ENCODE data around the gene CCDC13. TPM values are rescaled to one million over a fixed set of nuclear protein-coding genes. Genes with fewer than 3 reads are reported as not detected.

CCDC13 gene
- total and polyA plus RNA-seq, 2 of the 13 experiments (the other 11 are each of a cell fraction or from before 2014, with no cell fraction given) = 0.22 to 0.51 TPM

DNA sequence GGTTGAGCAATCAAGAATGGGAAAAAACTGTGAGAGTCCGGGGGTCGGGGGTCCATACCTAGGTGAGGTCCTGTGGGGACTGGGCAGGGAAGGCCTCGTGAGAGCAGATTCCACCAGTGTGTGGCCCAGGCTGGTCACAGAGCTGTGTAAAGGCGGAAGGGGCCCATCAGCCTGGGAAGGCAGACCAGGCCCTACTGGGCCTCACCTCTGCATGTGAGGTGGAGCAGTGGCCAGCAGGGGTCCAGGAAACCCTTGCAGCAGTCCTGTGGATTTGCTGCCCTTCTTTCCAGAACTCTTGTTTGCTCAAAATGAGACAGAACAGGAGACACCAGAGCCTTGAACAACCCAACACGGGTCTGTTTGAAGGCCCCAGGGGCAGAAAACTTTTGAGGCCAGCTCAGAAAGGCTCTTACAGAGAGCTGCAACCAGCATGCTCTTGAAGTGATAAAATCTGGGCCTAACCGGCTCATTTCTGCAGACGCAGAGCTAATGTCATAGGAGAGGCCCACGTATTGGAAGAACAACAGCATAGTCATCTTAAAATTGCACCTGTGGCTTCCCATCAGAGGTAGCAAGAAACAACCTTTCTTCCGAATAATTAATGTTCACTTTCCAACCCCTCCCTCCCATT lies 40.1 kb downstream of the CCDC13 start (continued):
- TF ChIP-seq XBP1 (CRISPR knock-in tag; IDR thresholded peaks at IDR 0.05) = no peak
- TF ChIP-seq NR2F6 (IDR thresholded peaks at IDR 0.05) = no peak
- no peak for TF ChIP-seq NR2F6 (CRISPR knock-in tag; IDR thresholded peaks at IDR 0.05)
- TF ChIP-seq BORCS8-MEF2B (CRISPR knock-in tag; IDR thresholded peaks at IDR 0.05) = peak; percentile 61; the same call in 1 of the 2 replicates
- no peak for TF ChIP-seq ZFAT (CRISPR knock-in tag; conservative IDR thresholded peaks at IDR 0.05)
- TF ChIP-seq SOX6 (IDR thresholded peaks at IDR 0.05) = no peak
- no peak for TF ChIP-seq SOX6 (CRISPR knock-in tag; IDR thresholded peaks at IDR 0.05)
- TF ChIP-seq CREM (IDR thresholded peaks at IDR 0.05) = peak; percentile 10; the same call in 1 of the 2 replicates
- TF ChIP-seq CREM (CRISPR knock-in tag; IDR thresholded peaks at IDR 0.05) = no peak
- TF ChIP-seq, protein P1, sequence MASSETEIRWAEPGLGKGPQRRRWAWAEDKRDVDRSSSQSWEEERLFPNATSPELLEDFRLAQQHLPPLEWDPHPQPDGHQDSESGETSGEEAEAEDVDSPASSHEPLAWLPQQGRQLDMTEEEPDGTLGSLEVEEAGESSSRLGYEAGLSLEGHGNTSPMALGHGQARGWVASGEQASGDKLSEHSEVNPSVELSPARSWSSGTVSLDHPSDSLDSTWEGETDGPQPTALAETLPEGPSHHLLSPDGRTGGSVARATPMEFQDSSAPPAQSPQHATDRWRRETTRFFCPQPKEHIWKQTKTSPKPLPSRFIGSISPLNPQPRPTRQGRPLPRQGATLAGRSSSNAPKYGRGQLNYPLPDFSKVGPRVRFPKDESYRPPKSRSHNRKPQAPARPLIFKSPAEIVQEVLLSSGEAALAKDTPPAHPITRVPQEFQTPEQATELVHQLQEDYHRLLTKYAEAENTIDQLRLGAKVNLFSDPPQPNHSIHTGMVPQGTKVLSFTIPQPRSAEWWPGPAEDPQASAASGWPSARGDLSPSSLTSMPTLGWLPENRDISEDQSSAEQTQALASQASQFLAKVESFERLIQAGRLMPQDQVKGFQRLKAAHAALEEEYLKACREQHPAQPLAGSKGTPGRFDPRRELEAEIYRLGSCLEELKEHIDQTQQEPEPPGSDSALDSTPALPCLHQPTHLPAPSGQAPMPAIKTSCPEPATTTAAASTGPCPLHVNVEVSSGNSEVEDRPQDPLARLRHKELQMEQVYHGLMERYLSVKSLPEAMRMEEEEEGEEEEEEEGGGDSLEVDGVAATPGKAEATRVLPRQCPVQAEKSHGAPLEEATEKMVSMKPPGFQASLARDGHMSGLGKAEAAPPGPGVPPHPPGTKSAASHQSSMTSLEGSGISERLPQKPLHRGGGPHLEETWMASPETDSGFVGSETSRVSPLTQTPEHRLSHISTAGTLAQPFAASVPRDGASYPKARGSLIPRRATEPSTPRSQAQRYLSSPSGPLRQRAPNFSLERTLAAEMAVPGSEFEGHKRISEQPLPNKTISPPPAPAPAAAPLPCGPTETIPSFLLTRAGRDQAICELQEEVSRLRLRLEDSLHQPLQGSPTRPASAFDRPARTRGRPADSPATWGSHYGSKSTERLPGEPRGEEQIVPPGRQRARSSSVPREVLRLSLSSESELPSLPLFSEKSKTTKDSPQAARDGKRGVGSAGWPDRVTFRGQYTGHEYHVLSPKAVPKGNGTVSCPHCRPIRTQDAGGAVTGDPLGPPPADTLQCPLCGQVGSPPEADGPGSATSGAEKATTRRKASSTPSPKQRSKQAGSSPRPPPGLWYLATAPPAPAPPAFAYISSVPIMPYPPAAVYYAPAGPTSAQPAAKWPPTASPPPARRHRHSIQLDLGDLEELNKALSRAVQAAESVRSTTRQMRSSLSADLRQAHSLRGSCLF (CRISPR knock-in tag; IDR thresholded peaks at IDR 0.05; ENCODE audit: borderline replicate concordance) = no peak
- TF ChIP-seq CBX5 (CRISPR knock-in tag; IDR thresholded peaks at IDR 0.05; ENCODE audit: borderline replicate concordance) = 0 out of 2 replicates have a peak, but pooled peaks have one; percentile 27
- TF ChIP-seq ZNF468 (CRISPR knock-in tag; IDR thresholded peaks at IDR 0.05) = no peak
- TF ChIP-seq SP2 (CRISPR knock-in tag; IDR thresholded peaks at IDR 0.05) = no peak
- 0 out of 2 replicates have a peak, but pooled peaks have one; percentile 3 for TF ChIP-seq CHD4 (IDR thresholded peaks at IDR 0.05; ENCODE audit: borderline replicate concordance, low read length)
- no peak for TF ChIP-seq SKI (IDR thresholded peaks at IDR 0.05; ENCODE audit: partially characterized antibody)
- TF ChIP-seq ZNF430 (CRISPR knock-in tag; IDR thresholded peaks at IDR 0.05) = 0 out of 2 replicates have a peak, but pooled peaks have one; percentile 15
- peak; percentile 71; the same call in 1 of the 2 replicates for TF ChIP-seq SSRP1 (CRISPR knock-in tag; IDR thresholded peaks at IDR 0.05)
- TF ChIP-seq MED8 (CRISPR knock-in tag; IDR thresholded peaks at IDR 0.05; ENCODE audit: insufficient replicate concordance) = no peak
- TF ChIP-seq, protein P2, sequence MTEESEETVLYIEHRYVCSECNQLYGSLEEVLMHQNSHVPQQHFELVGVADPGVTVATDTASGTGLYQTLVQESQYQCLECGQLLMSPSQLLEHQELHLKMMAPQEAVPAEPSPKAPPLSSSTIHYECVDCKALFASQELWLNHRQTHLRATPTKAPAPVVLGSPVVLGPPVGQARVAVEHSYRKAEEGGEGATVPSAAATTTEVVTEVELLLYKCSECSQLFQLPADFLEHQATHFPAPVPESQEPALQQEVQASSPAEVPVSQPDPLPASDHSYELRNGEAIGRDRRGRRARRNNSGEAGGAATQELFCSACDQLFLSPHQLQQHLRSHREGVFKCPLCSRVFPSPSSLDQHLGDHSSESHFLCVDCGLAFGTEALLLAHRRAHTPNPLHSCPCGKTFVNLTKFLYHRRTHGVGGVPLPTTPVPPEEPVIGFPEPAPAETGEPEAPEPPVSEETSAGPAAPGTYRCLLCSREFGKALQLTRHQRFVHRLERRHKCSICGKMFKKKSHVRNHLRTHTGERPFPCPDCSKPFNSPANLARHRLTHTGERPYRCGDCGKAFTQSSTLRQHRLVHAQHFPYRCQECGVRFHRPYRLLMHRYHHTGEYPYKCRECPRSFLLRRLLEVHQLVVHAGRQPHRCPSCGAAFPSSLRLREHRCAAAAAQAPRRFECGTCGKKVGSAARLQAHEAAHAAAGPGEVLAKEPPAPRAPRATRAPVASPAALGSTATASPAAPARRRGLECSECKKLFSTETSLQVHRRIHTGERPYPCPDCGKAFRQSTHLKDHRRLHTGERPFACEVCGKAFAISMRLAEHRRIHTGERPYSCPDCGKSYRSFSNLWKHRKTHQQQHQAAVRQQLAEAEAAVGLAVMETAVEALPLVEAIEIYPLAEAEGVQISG (CRISPR knock-in tag; IDR thresholded peaks at IDR 0.05) = peak; percentile 18; the same call in 1 of the 2 replicates
- no peak for TF ChIP-seq MEIS1 (CRISPR knock-in tag; IDR thresholded peaks at IDR 0.05; ENCODE audit: borderline replicate concordance)
- no peak for TF ChIP-seq ZNF614 (CRISPR knock-in tag; IDR thresholded peaks at IDR 0.05; ENCODE audit: borderline replicate concordance)
- TF ChIP-seq SUZ12 (IDR thresholded peaks at IDR 0.05; ENCODE audit: low read depth, low read length) = no peak
- no peak for TF ChIP-seq E2F5 (CRISPR knock-in tag; conservative IDR thresholded peaks at IDR 0.05)
- TF ChIP-seq ZNF460 (CRISPR knock-in tag; IDR thresholded peaks at IDR 0.05; ENCODE audit: borderline replicate concordance) = no peak

Data from HepG2 (cell line).